ENCODE measurements around the gene ATP13A2.
"Not testable (repeated sequence)": the region's sequence is repeated elsewhere in the genome, so short reads cannot be mapped to it uniquely, and the experiment has no call there.

ATP13A2 gene

GRCh38 chr1:16979475-16980327 is 32.0 kb downstream of the ATP13A2 start:
- no peak for DNase-seq (ENCODE audit: low read depth)

- no peak for DNase-seq (ENCODE audit: low read depth)
Observed at GRCh38 chr1:16978567-16979474, 32.9 kb downstream of the ATP13A2 start.

DNA sequence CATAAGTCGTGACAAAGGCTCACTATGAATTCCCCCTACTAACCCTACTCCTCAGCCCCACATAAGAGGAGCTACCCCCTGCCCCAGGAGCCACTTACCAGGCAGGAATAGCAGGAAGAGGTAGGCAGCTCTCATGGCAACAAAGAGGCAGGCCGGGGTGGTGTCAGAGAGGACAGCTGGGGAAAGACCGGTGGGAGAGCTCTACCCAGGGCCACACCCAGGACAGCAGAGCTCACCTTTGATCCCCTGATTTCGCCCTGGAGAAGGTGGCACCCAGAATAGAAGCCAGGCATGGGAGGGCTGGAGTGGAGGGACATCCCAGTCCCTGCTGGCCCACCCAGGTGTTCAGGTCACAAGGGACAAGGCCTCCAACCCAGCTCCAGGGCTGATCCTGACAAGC is 33.6 kb downstream of the ATP13A2 start:
- DNase-seq (ENCODE audit: low read depth): no peak

DNA sequence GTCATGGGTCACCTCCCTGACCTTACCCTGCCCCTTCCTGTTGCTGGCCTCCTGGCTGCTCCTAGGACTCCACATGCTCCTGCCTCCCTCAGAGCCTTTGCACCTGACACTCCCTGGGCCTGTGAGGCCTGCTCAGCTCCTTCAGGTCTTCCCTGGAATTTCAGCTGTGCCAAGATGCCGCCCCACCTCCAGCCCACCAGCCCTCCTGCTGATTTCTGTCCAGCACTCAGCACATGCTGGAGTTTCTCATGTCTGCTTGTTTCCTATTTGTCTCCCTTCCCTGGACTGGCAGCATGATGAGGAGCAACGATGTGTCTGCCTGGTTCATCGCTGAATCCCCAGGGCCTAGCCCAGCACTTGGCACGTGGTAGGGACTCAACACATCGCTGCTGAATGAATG is 34.4 kb downstream of the ATP13A2 start:
- DNase-seq (ENCODE audit: low read depth): no peak

DNA sequence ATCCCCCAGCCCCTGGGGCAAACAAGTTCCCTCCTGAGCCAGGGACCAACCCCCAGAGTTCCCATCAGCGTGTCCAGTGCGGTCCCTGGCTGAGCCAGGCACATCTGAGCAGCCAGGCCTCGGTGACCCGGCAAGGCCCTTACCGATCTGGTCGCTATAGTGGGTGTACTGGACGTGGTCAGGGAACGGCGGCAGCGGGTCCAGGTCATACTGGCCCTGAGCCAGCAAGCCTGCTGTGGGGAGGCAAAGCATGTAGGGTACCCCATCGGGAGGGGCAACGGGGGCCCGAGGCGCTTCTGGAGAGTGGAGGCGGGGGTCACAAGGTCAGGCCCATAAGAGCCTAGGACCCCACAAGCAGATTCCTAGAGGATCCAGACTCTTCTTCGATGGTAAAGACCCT is 34.8 kb downstream of the ATP13A2 start:
- no peak for DNase-seq (ENCODE audit: low read depth)

GRCh38 chr1:16975838-16976237 is 35.9 kb downstream of the ATP13A2 start:
- DNase-seq (ENCODE audit: low read depth): no peak

- no peak for DNase-seq (ENCODE audit: low read depth)
Observed at GRCh38 chr1:16975211-16975610, 36.5 kb downstream of the ATP13A2 start.

DNA sequence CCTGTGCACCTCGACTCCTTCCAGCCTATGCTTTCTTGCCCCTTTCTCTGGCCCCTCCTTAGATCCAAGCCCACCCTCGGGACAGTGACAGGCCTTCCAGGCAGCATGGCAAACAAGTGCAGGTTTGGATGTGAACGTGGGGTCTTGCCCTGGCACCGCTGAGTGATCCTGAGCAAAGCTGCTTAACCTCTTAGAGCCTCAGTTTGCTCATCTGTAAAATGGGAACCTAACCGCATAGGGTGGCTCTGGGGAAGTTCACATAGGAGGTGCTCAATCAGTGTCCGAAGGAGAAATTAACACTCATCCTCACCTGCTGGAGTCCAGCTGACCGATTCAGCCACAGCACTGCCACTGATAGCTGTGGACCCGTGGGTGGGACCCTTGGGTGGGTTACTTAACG is 38.5 kb downstream of the ATP13A2 start:
- DNase-seq (ENCODE audit: low read depth): no peak

GRCh38 chr1:16972189-16972895 is 39.4 kb downstream of the ATP13A2 start:
- no peak for DNase-seq (ENCODE audit: low read depth)

DNA sequence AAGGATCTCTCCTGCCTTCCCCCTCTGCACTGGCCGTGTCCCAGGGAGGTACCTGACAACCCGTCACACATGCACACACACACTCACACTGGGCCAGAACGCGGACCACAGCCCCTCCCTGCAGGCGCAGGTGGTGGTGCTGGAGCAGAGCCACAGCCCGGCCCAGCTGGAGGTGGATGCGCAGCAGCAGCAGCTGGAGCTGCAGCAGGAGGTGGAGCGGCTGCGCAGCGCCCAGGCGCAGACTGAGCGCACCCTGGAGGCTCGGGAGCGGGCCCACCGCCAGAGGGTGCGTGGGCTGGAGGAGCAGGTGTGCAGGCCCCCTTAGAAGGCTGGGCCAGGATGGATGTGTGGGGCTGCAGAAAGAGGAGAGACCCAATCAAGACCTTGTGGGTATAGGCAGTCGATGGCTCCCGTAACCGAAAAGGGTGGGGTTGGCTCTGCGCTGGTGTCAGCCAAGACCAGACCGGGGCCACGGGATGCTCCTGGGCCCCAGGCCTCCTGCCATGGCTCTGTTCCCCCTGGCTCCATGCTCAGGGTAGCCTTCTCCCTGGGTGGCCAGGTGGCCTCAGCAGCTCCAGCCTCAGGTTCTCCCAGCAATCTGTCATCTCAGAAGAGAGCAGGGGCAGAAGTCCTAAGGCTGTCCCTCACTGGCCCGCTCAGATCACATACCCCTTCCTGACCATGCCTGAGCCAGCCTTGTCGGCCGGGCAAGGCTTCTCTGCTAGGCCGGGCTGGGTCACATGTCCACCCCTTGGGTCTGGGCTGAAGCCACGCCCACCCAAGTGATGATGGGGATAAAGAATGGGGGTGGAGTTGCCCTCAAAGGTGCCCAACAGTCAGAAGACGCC is 40.2 kb downstream of the ATP13A2 start:
- DNase-seq (ENCODE audit: low read depth): no peak

GRCh38 chr1:16970132-16970910 is 41.4 kb downstream of the ATP13A2 start:
- no peak for DNase-seq (ENCODE audit: low read depth)

DNA sequence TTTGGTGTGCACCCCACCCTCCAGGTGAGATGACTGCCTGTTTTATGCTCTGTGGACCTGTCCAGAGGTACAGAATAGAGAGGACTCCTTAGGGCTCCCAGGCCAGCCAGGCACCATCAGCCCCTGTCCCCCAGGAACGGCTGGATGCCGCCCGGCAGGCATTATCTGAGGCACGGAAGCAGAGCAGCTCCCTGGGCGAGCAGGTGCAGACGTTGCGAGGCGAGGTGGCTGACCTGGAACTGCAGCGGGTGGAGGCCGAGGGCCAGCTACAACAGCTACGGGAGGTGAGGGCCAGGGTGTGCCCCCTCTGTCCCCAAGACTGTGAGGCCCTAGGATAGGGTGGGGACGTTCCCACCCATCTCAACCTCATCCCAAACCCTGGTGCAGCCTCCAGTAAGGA is 42.1 kb downstream of the ATP13A2 start:
- DNase-seq (ENCODE audit: low read depth): no peak

GRCh38 chr1:16969057-16969611 is 42.6 kb downstream of the ATP13A2 start:
- no peak for DNase-seq (ENCODE audit: low read depth)

- no peak for DNase-seq (ENCODE audit: low read depth)
Observed at GRCh38 chr1:16968372-16968771, 43.4 kb downstream of the ATP13A2 start.

DNA sequence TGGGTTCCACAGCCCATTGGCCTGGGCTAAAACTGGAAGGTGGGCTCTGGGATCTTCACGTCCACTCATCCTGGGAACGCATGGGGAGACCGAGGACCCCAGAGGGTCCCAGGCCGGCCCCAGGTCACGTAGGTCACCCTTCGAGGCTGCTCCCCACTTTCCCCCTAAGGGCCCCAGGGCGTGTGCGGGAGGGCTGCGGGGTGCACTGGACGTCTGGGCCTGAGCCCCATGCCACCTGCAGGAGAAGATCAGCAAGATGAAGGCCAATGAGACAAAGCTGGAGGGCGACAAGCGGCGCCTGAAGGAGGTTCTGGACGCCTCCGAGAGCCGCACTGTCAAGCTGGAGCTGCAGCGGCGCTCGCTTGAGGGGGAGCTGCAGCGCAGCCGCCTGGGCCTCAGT is 43.8 kb downstream of the ATP13A2 start:
- DNase-seq (ENCODE audit: low read depth): no peak

GRCh38 chr1:16967095-16967575 is 44.6 kb downstream of the ATP13A2 start:
- no peak for DNase-seq (ENCODE audit: low read depth)

DNA sequence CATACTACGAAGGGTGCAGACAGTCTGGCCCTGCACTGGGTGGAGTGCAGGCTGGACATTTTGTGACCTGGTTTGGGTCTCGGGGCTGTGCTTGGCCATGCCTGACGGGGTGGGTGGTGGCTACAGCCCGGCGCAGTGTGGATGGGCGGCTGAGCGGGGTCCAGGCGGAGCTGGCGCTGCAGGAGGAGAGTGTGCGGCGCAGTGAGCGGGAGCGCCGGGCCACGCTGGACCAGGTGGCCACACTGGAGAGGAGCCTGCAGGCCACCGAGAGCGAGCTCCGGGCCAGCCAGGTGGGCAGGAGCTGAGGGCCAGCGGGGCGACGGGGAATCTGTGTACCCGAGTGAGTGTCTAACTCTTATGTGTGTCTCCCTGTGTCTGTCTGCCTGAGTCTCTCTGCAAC is 45.4 kb downstream of the ATP13A2 start:
- DNase-seq (ENCODE audit: low read depth): no peak

DNA sequence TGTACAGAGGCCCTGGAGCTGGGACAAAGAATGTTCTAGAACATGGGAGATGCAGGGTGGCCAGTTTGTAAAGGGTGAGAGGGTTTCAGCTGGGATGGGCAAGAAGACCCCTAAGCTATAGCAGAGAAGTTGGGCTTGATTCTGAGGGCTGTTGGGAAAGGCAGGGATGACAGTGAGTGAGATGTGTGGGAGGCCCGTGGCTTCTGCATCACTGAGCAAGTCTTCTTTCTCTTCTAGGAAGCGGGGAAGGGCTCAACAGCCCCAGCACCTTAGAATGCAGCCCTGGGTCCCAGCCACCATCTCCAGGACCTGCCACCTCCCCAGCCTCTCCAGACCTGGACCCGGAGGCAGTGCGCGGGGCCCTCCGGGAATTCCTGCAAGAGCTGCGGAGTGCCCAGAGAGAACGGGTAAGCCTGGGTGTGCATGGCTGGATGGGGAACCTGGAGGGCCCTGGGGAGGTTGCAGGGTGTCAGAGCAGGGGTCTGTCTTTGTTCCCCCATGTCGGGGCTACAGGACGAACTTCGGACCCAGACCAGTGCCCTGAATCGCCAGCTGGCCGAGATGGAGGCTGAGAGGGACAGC is 46.2 kb downstream of the ATP13A2 start:
- DNase-seq (ENCODE audit: low read depth): no peak

DNA sequence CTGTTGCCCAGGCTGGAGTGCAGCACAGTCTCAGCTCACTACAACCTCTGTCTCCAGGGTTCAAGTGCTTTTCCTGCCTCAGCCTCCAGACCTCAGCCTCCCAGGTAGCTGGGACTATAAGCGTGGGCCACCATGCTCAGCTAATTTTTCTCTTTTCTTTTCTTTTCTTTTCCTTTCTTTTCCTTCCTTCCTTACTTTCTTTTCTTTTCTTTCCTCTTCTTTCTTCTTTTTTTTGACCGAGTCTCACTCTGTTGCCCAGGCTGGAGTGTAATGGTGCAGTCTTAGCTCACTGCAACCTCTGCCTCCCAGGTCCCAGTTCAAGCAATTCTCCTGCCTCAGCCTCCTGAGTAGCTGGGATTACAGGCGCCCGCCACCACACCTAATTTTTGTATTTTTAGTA is 47.6 kb downstream of the ATP13A2 start:
- DNase-seq (ENCODE audit: low read depth): not testable (repeated sequence)

Data from stimulated activated CD8-positive, alpha-beta memory T cell treated with anti-CD3 and anti-CD28 coated beads, Interleukin-7, amount 100 ng/mL, for 24 hours (primary cell).